ENCODE measurements around the gene TRMT112.

Gene TRMT112

DNA sequence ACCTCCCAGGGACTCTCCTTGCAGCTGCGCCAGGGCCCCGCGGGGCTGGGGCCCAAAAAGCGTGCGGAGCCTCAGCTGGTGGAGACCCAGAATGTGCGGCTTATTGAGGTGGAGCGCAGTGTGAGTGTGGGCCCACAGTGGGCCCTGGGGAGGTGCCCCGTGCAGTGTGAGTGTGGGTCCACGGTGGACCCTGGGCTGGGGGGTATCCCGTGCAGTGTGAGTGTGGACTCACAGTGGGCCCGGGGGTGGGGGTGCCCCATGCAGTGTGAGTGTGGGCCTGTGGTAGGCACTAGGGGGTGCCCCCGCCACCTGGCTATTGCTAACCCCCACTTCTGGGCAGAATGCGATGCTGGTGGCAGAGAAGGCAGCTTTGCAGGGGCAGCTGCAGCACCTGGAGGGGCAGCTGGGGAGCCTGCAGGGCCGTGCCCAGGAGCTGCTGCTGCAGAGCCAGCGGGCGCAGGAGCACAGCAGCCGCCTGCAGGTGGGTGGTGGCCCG, 33.8 kb upstream of the TRMT112 start:
- peaks cover 0 to 21% (median 16%) of the 10 kb centered on the region in 5 donors for H3K4me1 ChIP-seq (ENCODE audit: control insufficient read depth in 5 of 5, insufficient read depth in 5 of 5, low read length in 5 of 5)
- H3K36me3 ChIP-seq (ENCODE audit: control insufficient read depth in 5 of 5, insufficient read depth in 5 of 5, low read length in 5 of 5), result no peaks in the 10 kb centered on the region
- H3K9ac ChIP-seq (ENCODE audit: low read length in 5 of 5), result no peak overlapping the region
- no peak overlapping the region for H3K27ac ChIP-seq (ENCODE audit: low read depth, low read length)
- H3K27me3 ChIP-seq (ENCODE audit: control insufficient read depth in 5 of 5, insufficient read depth in 4 of 5, low read length in 5 of 5), result no peaks in the 10 kb centered on the region
- H3K4me3 ChIP-seq (ENCODE audit: low read depth in 1 of 5, low read length in 5 of 5), result no peak overlapping the region
- H3K9me3 ChIP-seq (ENCODE audit: control insufficient read depth in 5 of 5, low read length in 5 of 5), result no peaks in the 10 kb centered on the region

DNA sequence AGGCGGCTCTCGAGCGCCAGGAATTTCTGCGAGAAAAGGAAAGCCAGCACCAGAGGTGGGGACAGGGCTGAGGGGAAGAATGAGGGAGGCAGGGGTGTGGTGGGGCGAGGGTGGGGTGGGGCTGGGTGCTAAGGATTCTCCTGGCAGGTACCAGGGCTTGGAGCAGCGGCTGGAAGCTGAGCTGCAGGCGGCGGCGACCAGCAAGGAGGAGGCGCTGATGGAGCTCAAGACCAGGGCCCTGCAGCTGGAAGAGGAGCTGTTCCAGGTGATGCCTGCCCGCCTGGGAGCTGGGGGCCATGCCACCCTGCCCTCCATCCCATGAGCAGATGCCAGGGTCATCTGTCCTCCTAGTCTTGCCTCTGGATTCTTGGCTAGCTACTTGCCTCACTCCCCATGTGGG, 32.0 kb upstream of the TRMT112 start:
- H3K36me3 ChIP-seq (ENCODE audit: control insufficient read depth in 5 of 5, insufficient read depth in 5 of 5, low read length in 5 of 5), result peaks cover 0 to 4% (median 0%) of the 10 kb centered on the region in 5 donors
- no peak overlapping the region for H3K9ac ChIP-seq (ENCODE audit: low read length in 5 of 5)
- H3K4me3 ChIP-seq (ENCODE audit: low read depth in 1 of 5, low read length in 5 of 5), result no peak overlapping the region
- H3K27ac ChIP-seq (ENCODE audit: low read depth, low read length), result no peak overlapping the region
- no peaks in the 10 kb centered on the region for H3K9me3 ChIP-seq (ENCODE audit: control insufficient read depth in 5 of 5, low read length in 5 of 5)
- H3K4me1 ChIP-seq (ENCODE audit: control insufficient read depth in 5 of 5, insufficient read depth in 5 of 5, low read length in 5 of 5), result peaks cover 0 to 9% (median 3%) of the 10 kb centered on the region in 5 donors
- no peaks in the 10 kb centered on the region for H3K27me3 ChIP-seq (ENCODE audit: control insufficient read depth in 5 of 5, insufficient read depth in 4 of 5, low read length in 5 of 5)

DNA sequence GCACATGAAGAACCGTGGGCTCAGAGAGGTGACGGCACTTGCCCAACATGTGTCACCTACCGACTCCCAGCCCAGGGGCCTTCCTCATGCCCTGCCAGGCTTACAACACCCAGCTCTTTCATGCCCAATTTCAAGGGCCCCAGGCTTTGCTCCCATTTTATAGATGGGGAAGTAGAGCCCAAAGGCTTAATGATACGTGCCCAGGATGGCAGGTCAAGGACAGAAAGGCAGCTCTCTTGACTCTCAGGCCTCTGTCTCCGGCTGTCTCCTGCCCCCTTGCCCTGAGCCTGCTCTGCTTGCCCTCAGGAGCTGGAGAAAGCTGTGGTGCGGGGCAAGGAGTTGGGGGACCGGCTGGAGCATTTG, 31.6 kb upstream of the TRMT112 start:
- H3K27me3 ChIP-seq (ENCODE audit: control insufficient read depth in 5 of 5, insufficient read depth in 4 of 5, low read length in 5 of 5), result no peaks in the 10 kb centered on the region
- peaks cover 0 to 4% (median 0%) of the 10 kb centered on the region in 5 donors for H3K36me3 ChIP-seq (ENCODE audit: control insufficient read depth in 5 of 5, insufficient read depth in 5 of 5, low read length in 5 of 5)

DNA sequence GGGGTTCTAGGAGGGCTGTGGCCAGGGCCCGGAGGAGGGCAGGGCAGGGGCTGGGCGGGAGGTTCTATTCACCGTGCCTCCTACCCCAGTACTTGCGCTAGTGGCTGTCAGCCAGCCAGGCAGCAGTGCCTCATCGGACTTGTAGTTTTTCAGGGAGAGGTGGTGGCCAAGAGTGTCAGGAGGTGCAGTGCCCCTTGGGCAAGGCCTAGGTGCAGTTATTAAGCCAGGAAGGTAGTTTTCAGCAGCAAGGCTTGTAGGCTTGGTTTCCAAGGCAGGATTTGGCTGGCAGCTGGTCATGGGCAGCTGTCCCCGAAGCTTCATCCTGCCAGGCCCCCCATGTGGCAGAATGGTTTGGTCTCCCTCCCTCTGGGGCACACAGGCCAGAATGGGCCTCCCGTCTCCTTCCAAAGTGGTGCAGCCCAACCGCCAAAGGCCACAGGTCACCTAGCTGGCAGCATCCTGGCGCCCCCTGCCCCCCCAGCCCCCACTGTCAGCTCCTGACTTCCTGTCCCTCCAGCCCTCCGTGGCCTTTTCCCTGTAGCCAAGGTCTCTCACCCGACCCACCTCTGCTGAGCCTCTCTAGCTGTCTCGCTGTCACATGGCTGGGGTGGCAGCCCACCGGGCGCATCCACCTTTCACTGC, 31.1 kb upstream of the TRMT112 start:
- Histone ChIP-seq H3K9me3 (ENCODE audit: control insufficient read depth in 5 of 5, low read length in 5 of 5) (no peaks in the 10 kb centered on the region), H3K27me3 (ENCODE audit: control insufficient read depth in 5 of 5, insufficient read depth in 4 of 5, low read length in 5 of 5) (no peaks in the 10 kb centered on the region), H3K4me1 (ENCODE audit: control insufficient read depth in 5 of 5, insufficient read depth in 5 of 5, low read length in 5 of 5) (peaks cover 0 to 9% (median 3%) of the 10 kb centered on the region in 5 donors), H3K27ac (ENCODE audit: low read depth, low read length) (no peak overlapping the region), H3K9ac (ENCODE audit: low read length in 5 of 5) (no peak overlapping the region), H3K36me3 (ENCODE audit: control insufficient read depth in 5 of 5, insufficient read depth in 5 of 5, low read length in 5 of 5) (peaks cover 0 to 4% (median 0%) of the 10 kb centered on the region in 5 donors), H3K4me3 (ENCODE audit: low read depth in 1 of 5, low read length in 5 of 5) (no peak overlapping the region)

More for the DNA sequence above, 31.6 kb upstream of the TRMT112 start:
- no peak overlapping the region for H3K4me3 ChIP-seq (ENCODE audit: low read depth in 1 of 5, low read length in 5 of 5)
- no peaks in the 10 kb centered on the region for H3K9me3 ChIP-seq (ENCODE audit: control insufficient read depth in 5 of 5, low read length in 5 of 5)
- H3K4me1 ChIP-seq (ENCODE audit: control insufficient read depth in 5 of 5, insufficient read depth in 5 of 5, low read length in 5 of 5), result peaks cover 0 to 9% (median 3%) of the 10 kb centered on the region in 5 donors
- H3K9ac ChIP-seq (ENCODE audit: low read length in 5 of 5), result no peak overlapping the region
- no peak overlapping the region for H3K27ac ChIP-seq (ENCODE audit: low read depth, low read length)

DNA sequence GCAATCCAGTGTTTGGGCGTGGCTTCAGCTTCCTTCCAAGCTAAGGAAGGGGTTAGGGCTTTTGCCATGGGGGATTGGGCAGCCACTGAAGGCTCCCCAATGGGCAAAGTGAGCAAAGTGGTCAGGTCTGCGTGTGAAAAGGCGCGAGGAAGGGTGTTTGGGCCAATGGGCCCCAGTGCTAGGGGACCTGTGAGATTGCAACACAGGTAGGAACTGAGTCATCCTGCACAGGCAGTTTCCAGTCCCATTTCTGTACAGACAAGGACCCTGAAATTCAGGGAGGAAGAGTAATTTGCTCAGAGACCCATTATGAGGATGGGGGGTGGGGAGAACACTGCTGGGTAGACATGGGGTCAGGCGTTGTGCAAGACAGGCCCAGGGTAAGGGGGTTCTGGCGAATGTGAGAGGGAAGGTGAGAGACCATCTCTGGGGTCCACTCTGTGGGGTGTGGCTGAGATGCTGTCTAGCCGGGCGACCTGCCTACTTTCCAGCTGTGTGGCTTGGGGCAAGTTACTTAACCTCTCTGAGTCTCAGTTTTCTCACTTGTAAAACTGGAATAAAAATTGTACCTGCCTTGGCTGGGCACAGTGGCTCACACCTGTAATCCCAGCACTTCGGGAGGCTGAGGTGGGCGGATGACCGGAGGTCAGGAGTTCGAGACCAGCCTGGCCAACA, 30.0 kb upstream of the TRMT112 start:
- H3K4me3 ChIP-seq (ENCODE audit: low read depth in 1 of 5, low read length in 5 of 5), result no peak overlapping the region
- no peaks in the 10 kb centered on the region for H3K27me3 ChIP-seq (ENCODE audit: control insufficient read depth in 5 of 5, insufficient read depth in 4 of 5, low read length in 5 of 5)
- H3K4me1 ChIP-seq (ENCODE audit: control insufficient read depth in 5 of 5, insufficient read depth in 5 of 5, low read length in 5 of 5), result peaks cover 0 to 14% (median 9%) of the 10 kb centered on the region in 5 donors
- no peak overlapping the region for H3K27ac ChIP-seq (ENCODE audit: low read depth, low read length)
- peaks cover 0 to 4% (median 0%) of the 10 kb centered on the region in 5 donors for H3K36me3 ChIP-seq (ENCODE audit: control insufficient read depth in 5 of 5, insufficient read depth in 5 of 5, low read length in 5 of 5)
- H3K9me3 ChIP-seq (ENCODE audit: control insufficient read depth in 5 of 5, low read length in 5 of 5), result no peaks in the 10 kb centered on the region
- H3K9ac ChIP-seq (ENCODE audit: low read length in 5 of 5), result no peak overlapping the region

DNA sequence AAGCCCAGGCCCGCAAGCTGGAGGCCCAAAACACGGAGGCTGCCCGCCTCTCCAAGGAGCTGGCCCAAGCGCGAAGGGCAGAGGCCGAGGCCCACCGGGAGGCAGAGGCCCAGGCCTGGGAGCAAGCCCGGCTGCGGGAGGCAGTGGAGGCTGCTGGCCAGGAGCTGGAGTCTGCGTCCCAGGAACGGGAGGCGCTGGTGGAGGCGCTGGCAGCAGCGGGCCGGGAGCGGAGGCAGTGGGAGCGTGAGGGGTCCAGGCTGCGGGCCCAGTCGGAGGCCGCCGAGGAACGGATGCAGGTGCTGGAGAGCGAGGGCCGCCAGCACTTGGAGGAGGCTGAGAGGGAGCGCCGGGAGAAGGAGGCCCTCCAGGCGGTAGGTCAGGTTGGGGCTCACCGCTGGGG, 27.4 kb upstream of the TRMT112 start:
- H3K27me3 ChIP-seq (ENCODE audit: control insufficient read depth in 5 of 5, insufficient read depth in 4 of 5, low read length in 5 of 5), result no peaks in the 10 kb centered on the region
- peaks cover 0 to 29% (median 23%) of the 10 kb centered on the region in 5 donors for H3K4me1 ChIP-seq (ENCODE audit: control insufficient read depth in 5 of 5, insufficient read depth in 5 of 5, low read length in 5 of 5)
- H3K36me3 ChIP-seq (ENCODE audit: control insufficient read depth in 5 of 5, insufficient read depth in 5 of 5, low read length in 5 of 5), result peaks cover 0 to 4% (median 0%) of the 10 kb centered on the region in 5 donors
- H3K9me3 ChIP-seq (ENCODE audit: control insufficient read depth in 5 of 5, low read length in 5 of 5), result no peaks in the 10 kb centered on the region
- no peak overlapping the region for H3K9ac ChIP-seq (ENCODE audit: low read length in 5 of 5)
- no peak overlapping the region for H3K4me3 ChIP-seq (ENCODE audit: low read depth in 1 of 5, low read length in 5 of 5)
- H3K27ac ChIP-seq (ENCODE audit: low read depth, low read length), result no peak overlapping the region

DNA sequence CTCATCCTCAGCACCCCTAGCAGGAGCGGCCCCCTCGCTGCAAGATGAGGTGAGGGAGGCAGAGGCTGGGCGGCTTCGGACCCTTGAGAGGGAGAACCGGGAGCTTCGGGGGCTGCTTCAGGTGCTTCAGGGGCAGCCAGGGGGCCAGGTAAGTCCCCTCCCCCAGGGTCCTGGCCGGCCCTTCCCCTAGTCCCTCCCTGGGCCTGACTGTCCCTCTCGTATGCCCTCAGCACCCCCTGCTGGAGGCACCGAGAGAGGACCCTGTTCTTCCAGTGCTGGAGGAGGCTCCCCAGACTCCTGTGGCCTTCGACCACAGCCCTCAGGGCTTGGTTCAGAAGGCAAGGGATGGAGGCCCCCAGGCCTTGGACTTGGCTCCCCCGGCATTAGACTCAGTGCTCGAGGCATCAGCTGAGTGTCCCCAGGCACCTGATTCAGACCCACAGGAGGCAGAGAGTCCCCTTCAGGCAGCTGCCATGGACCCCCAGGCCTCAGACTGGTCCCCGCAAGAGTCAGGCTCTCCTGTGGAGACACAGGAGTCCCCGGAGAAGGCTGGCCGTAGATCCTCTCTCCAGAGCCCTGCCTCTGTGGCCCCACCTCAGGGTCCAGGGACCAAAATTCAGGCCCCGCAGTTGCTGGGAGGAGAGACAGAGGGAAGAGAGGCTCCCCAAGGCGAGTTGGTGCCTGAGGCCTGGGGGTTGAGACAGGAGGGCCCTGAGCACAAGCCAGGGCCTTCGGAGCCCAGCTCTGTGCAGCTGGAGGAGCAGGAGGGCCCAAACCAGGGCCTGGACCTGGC, 26.6 kb upstream of the TRMT112 start:
- Histone ChIP-seq H3K9me3 (ENCODE audit: control insufficient read depth in 5 of 5, low read length in 5 of 5) (no peaks in the 10 kb centered on the region), H3K27me3 (ENCODE audit: control insufficient read depth in 5 of 5, insufficient read depth in 4 of 5, low read length in 5 of 5) (no peaks in the 10 kb centered on the region), H3K4me1 (ENCODE audit: control insufficient read depth in 5 of 5, insufficient read depth in 5 of 5, low read length in 5 of 5) (peaks cover 0 to 35% (median 23%) of the 10 kb centered on the region in 5 donors), H3K27ac (ENCODE audit: low read depth, low read length) (no peak overlapping the region), H3K4me3 (ENCODE audit: low read depth in 1 of 5, low read length in 5 of 5) (no peak overlapping the region), H3K9ac (ENCODE audit: low read length in 5 of 5) (no peak overlapping the region), H3K36me3 (ENCODE audit: control insufficient read depth in 5 of 5, insufficient read depth in 5 of 5, low read length in 5 of 5) (peaks cover 0 to 4% (median 0%) of the 10 kb centered on the region in 5 donors)

DNA sequence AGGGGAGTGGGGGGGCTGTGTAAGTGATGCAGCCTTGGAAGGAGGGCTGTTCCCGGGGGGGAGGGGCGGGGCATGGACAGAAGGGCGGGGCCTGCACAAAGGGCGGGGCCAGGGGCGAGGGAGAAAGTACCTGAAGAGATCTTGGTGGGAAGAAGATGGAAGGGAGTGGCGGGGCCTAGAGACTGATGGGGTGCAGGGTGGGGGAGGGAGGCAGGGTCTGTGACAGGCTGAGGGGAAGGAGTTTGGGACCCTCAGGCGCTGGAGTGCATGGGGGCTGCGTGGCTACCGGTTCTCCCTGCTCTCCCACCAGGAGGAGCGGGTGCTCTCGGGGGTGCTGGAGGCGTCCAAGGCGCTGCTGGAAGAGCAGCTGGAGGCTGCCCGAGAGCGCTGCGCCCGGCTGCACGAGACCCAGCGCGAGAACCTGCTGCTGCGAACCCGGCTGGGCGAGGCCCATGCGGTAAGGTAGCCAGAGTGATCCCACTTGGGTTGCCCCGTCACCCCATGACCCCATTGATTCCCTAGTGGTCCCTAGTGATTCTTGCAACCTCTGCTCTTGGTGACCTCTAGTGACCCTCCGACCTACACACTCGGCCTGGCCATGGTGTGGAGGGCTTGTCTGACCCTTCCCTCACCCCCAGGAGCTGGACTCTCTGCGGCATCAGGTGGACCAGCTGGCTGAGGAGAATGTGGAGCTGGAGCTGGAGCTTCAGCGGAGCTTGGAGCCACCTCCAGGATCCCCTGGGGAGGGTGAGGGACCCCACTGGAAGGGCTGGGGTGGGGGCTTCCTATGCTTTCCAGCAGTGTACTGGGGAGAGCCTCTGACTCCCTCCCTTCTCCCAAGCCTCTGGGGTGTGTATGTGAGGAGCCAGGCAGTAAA, 25.7 kb upstream of the TRMT112 start:
- H3K27ac ChIP-seq (ENCODE audit: low read depth, low read length), result no peak overlapping the region
- H3K9ac ChIP-seq (ENCODE audit: low read length in 5 of 5), result no peak overlapping the region
- peaks cover 0 to 31% (median 23%) of the 10 kb centered on the region in 5 donors for H3K4me1 ChIP-seq (ENCODE audit: control insufficient read depth in 5 of 5, insufficient read depth in 5 of 5, low read length in 5 of 5)
- H3K27me3 ChIP-seq (ENCODE audit: control insufficient read depth in 5 of 5, insufficient read depth in 4 of 5, low read length in 5 of 5), result no peaks in the 10 kb centered on the region
- H3K36me3 ChIP-seq (ENCODE audit: control insufficient read depth in 5 of 5, insufficient read depth in 5 of 5, low read length in 5 of 5), result peaks cover 0 to 4% (median 0%) of the 10 kb centered on the region in 5 donors
- no peak overlapping the region for H3K4me3 ChIP-seq (ENCODE audit: low read depth in 1 of 5, low read length in 5 of 5)
- H3K9me3 ChIP-seq (ENCODE audit: control insufficient read depth in 5 of 5, low read length in 5 of 5), result no peaks in the 10 kb centered on the region
